Measurements from ENCODE around the gene RPS16. TPM values are rescaled to one million over a fixed set of nuclear protein-coding genes. Genes with fewer than 3 reads are reported as not detected.

Gene RPS16
- total and polyA plus RNA-seq, 9 of the 15 experiments (the other 6 are each of a cell fraction or from before 2014, with no cell fraction given), result 82.6 to 3,671 (median 2,204) TPM

DNA sequence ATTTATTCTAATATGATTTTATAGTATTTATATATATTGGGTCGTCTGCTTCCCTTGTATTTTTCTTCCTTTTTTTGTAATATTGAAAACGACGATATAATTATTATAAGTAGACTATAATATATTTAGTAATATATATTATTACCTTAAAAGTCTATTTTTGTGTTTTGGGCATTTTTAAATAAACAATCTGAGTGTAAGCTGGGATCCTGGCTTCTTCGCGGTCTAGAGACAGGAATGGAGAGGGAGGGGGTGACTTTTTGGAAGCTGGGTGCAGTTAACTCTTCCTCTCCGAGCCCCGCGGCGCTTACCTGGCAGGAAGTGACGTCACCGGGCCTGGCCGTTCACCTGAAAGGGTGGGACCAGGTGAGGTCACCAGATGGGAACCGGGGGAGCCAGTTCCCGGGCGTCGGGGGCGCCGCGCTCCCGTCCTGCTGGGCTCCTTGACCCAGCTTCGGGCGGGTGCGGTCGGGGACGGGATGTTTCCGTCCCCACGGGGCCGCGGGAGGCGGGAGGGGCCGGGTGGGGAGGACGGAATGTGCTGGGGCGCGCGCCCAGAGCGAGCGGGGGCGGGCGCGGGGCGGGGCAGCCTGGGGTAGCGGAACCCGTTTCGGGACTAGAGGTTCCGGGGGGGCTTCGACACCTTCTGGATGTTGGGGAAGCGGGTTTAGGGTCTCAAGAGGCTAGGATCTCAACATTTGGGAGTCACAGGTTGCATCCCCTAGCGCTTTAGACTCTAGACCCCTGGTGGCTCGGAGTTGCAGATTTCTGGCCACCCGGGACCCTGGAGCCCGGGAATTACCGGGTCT lies 26.3 kb downstream of the RPS16 start (continued):
- TF ChIP-seq CHD1 (IDR thresholded peaks at IDR 0.05; ENCODE audit: low read length) (peak; percentile 83), CREM (IDR thresholded peaks at IDR 0.05; ENCODE audit: low read depth) (peak; percentile 96), TAF1 (IDR thresholded peaks at IDR 0.05; ENCODE audit: control insufficient read depth, extremely low read depth, insufficient read depth, low read length, severe bottlenecking) (peak; percentile 59), HDAC2 (IDR thresholded peaks at IDR 0.05) (no peak), PTTG1 (tag; IDR thresholded peaks at IDR 0.05; ENCODE audit: low read depth) (no peak), CBX1 (IDR thresholded peaks at IDR 0.05; ENCODE audit: low read depth) (0 out of 2 replicates have a peak, but pooled peaks have one; percentile 34), GABPB1 (CRISPR knock-in tag; IDR thresholded peaks at IDR 0.05) (peak; percentile 85), SIN3B (IDR thresholded peaks at IDR 0.05; ENCODE audit: low read depth) (peak; percentile 20; the same call in 1 of the 2 replicates), JUND (IDR thresholded peaks at IDR 0.05; ENCODE audit: borderline replicate concordance, low read depth, low read length) (peak; percentile 92), JUND (tag; IDR thresholded peaks at IDR 0.05; ENCODE audit: borderline replicate concordance, low read depth, low read length) (peak; percentile 81; the same call in 2 of the 3 replicates), HIVEP1 (CRISPR knock-in tag; IDR thresholded peaks at IDR 0.05) (no peak), ZBTB17 (CRISPR knock-in tag; IDR thresholded peaks at IDR 0.05) (0 out of 2 replicates have a peak, but pooled peaks have one; percentile 62), NFIC (IDR thresholded peaks at IDR 0.05) (peak; percentile 15; the same call in 1 of the 2 replicates), MYBL2 (IDR thresholded peaks at IDR 0.05; ENCODE audit: low read depth) (no peak), MYBL2 (CRISPR knock-in tag; IDR thresholded peaks at IDR 0.05; ENCODE audit: borderline replicate concordance) (no peak), ZSCAN32 (CRISPR knock-in tag; IDR thresholded peaks at IDR 0.05) (0 out of 2 replicates have a peak, but pooled peaks have one; percentile 25), LCOR (CRISPR knock-in tag; IDR thresholded peaks at IDR 0.05) (peak; percentile 56; the same call in 1 of the 2 replicates), CTBP1 (IDR thresholded peaks at IDR 0.05; ENCODE audit: borderline replicate concordance) (peak; percentile 77), HDAC1 (IDR thresholded peaks at IDR 0.05) (peak; percentile 6 to 41; a peak in 1 of 4 replicates), ZNF384 (IDR thresholded peaks at IDR 0.05; ENCODE audit: low read depth, low read length) (no peak), ZNF644 (tag; IDR thresholded peaks at IDR 0.05; ENCODE audit: low read depth) (0 out of 2 replicates have a peak, but pooled peaks have one; percentile 12), ASH1L (IDR thresholded peaks at IDR 0.05; ENCODE audit: borderline replicate concordance, low read depth, partially characterized antibody) (no peak), POLR2H (tag; IDR thresholded peaks at IDR 0.05; ENCODE audit: low read depth) (0 out of 2 replicates have a peak, but pooled peaks have one; percentile 33)
- TF ChIP-seq, protein P1, sequence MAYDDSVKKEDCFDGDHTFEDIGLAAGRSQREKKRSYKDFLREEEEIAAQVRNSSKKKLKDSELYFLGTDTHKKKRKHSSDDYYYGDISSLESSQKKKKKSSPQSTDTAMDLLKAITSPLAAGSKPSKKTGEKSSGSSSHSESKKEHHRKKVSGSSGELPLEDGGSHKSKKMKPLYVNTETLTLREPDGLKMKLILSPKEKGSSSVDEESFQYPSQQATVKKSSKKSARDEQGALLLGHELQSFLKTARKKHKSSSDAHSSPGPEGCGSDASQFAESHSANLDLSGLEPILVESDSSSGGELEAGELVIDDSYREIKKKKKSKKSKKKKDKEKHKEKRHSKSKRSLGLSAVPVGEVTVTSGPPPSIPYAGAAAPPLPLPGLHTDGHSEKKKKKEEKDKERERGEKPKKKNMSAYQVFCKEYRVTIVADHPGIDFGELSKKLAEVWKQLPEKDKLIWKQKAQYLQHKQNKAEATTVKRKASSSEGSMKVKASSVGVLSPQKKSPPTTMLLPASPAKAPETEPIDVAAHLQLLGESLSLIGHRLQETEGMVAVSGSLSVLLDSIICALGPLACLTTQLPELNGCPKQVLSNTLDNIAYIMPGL (CRISPR knock-in tag; IDR thresholded peaks at IDR 0.05), result no peak; the same call in 1 of the 2 replicates
- TF ChIP-seq, protein P2, sequence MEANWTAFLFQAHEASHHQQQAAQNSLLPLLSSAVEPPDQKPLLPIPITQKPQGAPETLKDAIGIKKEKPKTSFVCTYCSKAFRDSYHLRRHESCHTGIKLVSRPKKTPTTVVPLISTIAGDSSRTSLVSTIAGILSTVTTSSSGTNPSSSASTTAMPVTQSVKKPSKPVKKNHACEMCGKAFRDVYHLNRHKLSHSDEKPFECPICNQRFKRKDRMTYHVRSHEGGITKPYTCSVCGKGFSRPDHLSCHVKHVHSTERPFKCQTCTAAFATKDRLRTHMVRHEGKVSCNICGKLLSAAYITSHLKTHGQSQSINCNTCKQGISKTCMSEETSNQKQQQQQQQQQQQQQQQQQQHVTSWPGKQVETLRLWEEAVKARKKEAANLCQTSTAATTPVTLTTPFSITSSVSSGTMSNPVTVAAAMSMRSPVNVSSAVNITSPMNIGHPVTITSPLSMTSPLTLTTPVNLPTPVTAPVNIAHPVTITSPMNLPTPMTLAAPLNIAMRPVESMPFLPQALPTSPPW (CRISPR knock-in tag; IDR thresholded peaks at IDR 0.05), result peak; percentile 96

All from K562 (cell line).